ENCODE data around the gene RFC4.

GRCh38 chr3:186772281-186772694 lies 34.0 kb downstream of the RFC4 start:
- TF ChIP-seq GLIS3 (CRISPR knock-in tag; IDR thresholded peaks at IDR 0.05) (no peak), ZNF70 (CRISPR knock-in tag; IDR thresholded peaks at IDR 0.05) (no peak), ZFP3 (CRISPR knock-in tag; IDR thresholded peaks at IDR 0.05) (no peak), ARNTL (CRISPR knock-in tag; IDR thresholded peaks at IDR 0.05; ENCODE audit: borderline replicate concordance, low read depth) (no peak), PATZ1 (CRISPR knock-in tag; IDR thresholded peaks at IDR 0.05; ENCODE audit: borderline replicate concordance) (no peak), RARB (CRISPR knock-in tag; IDR thresholded peaks at IDR 0.05) (no peak), ZFP30 (CRISPR knock-in tag; IDR thresholded peaks at IDR 0.05) (no peak), ZC3H10 (CRISPR knock-in tag; IDR thresholded peaks at IDR 0.05) (no peak), SNAI2 (CRISPR knock-in tag; IDR thresholded peaks at IDR 0.05) (no peak), TOX (CRISPR knock-in tag; IDR thresholded peaks at IDR 0.05; ENCODE audit: borderline replicate concordance) (no peak), ISL1 (CRISPR knock-in tag; IDR thresholded peaks at IDR 0.05) (no peak)
- TF ChIP-seq, protein P1, sequence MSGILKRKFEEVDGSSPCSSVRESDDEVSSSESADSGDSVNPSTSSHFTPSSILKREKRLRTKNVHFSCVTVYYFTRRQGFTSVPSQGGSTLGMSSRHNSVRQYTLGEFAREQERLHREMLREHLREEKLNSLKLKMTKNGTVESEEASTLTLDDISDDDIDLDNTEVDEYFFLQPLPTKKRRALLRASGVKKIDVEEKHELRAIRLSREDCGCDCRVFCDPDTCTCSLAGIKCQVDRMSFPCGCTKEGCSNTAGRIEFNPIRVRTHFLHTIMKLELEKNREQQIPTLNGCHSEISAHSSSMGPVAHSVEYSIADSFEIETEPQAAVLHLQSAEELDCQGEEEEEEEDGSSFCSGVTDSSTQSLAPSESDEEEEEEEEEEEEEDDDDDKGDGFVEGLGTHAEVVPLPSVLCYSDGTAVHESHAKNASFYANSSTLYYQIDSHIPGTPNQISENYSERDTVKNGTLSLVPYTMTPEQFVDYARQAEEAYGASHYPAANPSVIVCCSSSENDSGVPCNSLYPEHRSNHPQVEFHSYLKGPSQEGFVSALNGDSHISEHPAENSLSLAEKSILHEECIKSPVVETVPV (CRISPR knock-in tag; IDR thresholded peaks at IDR 0.05) = no peak
